Gastrocnemius medialis (tissue), 4 donors: ENCODE results near the gene ZNF750. TPM values are rescaled to one million over a fixed set of nuclear protein-coding genes. Genes with fewer than 3 reads are reported as not detected.

ENCODE experiments used
- ATAC-seq, 2 donors: fragments of 150-250 bp; one replicate each; pipeline ENCODE4 v1.9.1; 2016
- DNase-seq, 2 donors: peaks; one replicate each; pipeline ENCODE4 v3.0.0-alpha.2; 2019
- H3K27ac ChIP-seq, 4 donors: fragments of 200-600 bp; sonication (generic); 1 replicate in 1 of 4; 2 replicates in 3 of 4; pipeline ENCODE4 v1.5.1; 2016 to 2018; ENCODE audit warnings: mild to moderate bottlenecking in 2 of 4, moderate library complexity in 1 of 4
- H3K27me3 ChIP-seq, 3 donors: fragments of 200-600 bp; sonication (generic) in 2 of 3; 1 replicate in 1 of 3; 2 replicates in 2 of 3; pipeline versions ENCODE4 v1.5.1 to v1.6.0; 2016 to 2019; ENCODE audit warnings: mild to moderate bottlenecking in 1 of 3, moderate library complexity in 1 of 3
- H3K36me3 ChIP-seq, 2 donors: fragments of 200-600 bp; sonication (generic) in 1 of 2; one replicate each; pipeline ENCODE4 v1.5.1; 2017 to 2018
- H3K4me1 ChIP-seq, 2 donors: fragments of 200-600 bp; sonication (generic) in 1 of 2; one replicate each; pipeline ENCODE4 v1.5.1; 2016 to 2017; ENCODE audit warnings: mild to moderate bottlenecking in 2 of 2
- H3K4me3 ChIP-seq, 4 donors: fragments of 200-600 bp; sonication (generic) in 3 of 4; 1 replicate in 1 of 4; 2 replicates in 3 of 4; pipeline ENCODE4 v1.5.1; 2016 to 2019; ENCODE audit warnings: mild to moderate bottlenecking in 2 of 4
- H3K9me3 ChIP-seq, 3 donors: fragments of 200-600 bp; sonication (generic) in 2 of 3; 1 replicate in 1 of 3; 2 replicates in 2 of 3; pipeline ENCODE4 v1.5.1; 2016 to 2019
- POLR2A ChIP-seq, 2 donors: fragments of 450-650 bp; IDR thresholded peaks; one replicate each; pipeline ENCODE4 v1.6.1; 2017; ENCODE audit warnings: antibody characterized with exemption in 2 of 2, mild to moderate bottlenecking in 2 of 2, moderate library complexity in 2 of 2
- in situ Hi-C, 4 donors: fragments of 200-750 bp; cut with MboI; loops; one replicate each; pipeline versions ENCODE4 v1.15.0 to v1.8.0; 2017; ENCODE audit warnings: low sequenced_read_pairs in 4 of 4
- intact Hi-C: fragments of 100-400 bp; cut with DNase I; formaldehyde crosslinking; loops from one replicate; pipeline ENCODE4 v1.15.1; 2023; ENCODE audit warnings: low total_unique reads
- total RNA-seq, 4 donors: library from RNA; depleted of rRNA; stranded (reverse); fragments of >200 nt; gene quantifications; one replicate each; pipeline versions ENCODE4 v1.1.0 to v1.2.3, GENCODE V29; 2016
- TF ChIP-seq, protein P1 (sequence below), 5 experiments: fragments of 450-650 bp in 3 of 5; fragments of 200-600 bp in 2 of 5; sonication (generic) in 2 of 5; IDR thresholded peaks in 4 of 5; conservative IDR thresholded peaks in 1 of 5; 1 replicate in 4 of 5; 2 replicates in 1 of 5; pipeline ENCODE4 v1.5.1; 2016 to 2019; ENCODE audit warnings: antibody characterized with exemption in 5 of 5, mild to moderate bottlenecking in 3 of 5, moderate library complexity in 3 of 5

ZNF750 gene
- total RNA-seq, 4 donors from 2014 or later = 2.5 to 17.8 (median 11.7) TPM

DNA sequence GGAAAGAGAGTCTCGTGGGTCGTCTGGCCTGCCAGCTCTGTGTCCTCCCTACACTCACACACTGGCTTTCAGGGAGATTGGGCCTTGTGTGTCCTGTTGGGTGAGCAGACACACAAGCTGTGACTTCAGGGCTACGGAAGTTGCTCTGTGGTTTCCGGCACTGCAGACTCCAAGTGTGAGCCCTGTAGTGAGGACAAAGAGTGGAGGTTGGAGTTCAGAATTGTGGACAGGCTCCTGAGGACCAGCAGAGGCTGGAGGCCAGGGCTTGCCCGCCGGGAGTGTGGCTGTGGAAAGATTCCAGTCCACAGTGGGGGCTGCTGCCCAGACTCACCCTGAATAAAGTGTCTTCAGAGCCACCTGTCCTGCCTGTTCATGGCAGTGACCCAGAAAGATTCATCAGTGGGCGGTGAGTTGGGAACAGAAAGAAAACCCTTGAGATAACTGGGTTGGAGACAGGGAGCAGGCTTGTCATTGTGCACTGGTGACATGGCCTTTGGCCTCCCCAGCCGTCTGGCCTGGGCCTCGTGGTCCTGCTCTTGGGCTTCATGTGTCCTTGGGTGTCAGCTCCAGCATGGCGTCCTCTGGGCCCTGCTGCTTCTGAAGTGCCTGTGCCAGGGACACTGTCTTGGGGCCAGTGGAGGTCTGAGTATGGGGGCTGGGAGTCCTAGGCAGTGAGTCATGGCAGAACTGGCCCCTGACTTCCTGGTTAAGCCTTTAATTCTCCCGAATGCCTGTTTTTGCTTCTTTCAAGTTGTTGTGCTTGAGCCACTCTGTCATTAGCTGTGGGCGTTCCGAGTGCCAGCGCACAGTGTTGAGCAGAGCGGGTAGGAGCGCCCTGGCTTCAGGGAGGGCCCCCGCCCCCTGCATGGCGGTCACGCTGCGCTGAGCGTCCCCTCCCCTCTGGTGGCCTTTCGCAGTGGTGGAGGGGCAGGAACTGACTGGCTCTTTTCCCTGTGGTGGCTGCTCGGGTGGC is 19.9 kb upstream of the ZNF750 start:
- in situ Hi-C loops = loop anchor here in 1 of 4 donors (5.0 kb wide), 1 partner anchor 43 kb away; no protein-coding TSS in a partner anchor
- DNase-seq (peak in 1 of 2 donors; percentile 60), ATAC-seq (peak in 1 of 2 donors; percentile 47)
- H3K27ac ChIP-seq = peak overlapping the region; percentile 37 to 70 (median 56)
- TF ChIP-seq, protein P1, sequence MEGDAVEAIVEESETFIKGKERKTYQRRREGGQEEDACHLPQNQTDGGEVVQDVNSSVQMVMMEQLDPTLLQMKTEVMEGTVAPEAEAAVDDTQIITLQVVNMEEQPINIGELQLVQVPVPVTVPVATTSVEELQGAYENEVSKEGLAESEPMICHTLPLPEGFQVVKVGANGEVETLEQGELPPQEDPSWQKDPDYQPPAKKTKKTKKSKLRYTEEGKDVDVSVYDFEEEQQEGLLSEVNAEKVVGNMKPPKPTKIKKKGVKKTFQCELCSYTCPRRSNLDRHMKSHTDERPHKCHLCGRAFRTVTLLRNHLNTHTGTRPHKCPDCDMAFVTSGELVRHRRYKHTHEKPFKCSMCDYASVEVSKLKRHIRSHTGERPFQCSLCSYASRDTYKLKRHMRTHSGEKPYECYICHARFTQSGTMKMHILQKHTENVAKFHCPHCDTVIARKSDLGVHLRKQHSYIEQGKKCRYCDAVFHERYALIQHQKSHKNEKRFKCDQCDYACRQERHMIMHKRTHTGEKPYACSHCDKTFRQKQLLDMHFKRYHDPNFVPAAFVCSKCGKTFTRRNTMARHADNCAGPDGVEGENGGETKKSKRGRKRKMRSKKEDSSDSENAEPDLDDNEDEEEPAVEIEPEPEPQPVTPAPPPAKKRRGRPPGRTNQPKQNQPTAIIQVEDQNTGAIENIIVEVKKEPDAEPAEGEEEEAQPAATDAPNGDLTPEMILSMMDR (IDR thresholded peaks at IDR 0.05 in 4 of 5, conservative IDR thresholded peaks at IDR 0.05 in 1 of 5) = no peak
- peak in 1 of 2 donors; percentile 9 for TF ChIP-seq POLR2A (IDR thresholded peaks at IDR 0.05)
- H3K9me3 ChIP-seq = no peaks in the 10 kb centered on the region
- H3K4me3 ChIP-seq = no peak overlapping the region
- intact Hi-C loops = no loop called here
- peaks cover 17 to 28% of the 10 kb centered on the region in 2 donors for H3K4me1 ChIP-seq
- H3K27me3 ChIP-seq = no peaks in the 10 kb centered on the region
- no peaks in the 10 kb centered on the region for H3K36me3 ChIP-seq

DNA sequence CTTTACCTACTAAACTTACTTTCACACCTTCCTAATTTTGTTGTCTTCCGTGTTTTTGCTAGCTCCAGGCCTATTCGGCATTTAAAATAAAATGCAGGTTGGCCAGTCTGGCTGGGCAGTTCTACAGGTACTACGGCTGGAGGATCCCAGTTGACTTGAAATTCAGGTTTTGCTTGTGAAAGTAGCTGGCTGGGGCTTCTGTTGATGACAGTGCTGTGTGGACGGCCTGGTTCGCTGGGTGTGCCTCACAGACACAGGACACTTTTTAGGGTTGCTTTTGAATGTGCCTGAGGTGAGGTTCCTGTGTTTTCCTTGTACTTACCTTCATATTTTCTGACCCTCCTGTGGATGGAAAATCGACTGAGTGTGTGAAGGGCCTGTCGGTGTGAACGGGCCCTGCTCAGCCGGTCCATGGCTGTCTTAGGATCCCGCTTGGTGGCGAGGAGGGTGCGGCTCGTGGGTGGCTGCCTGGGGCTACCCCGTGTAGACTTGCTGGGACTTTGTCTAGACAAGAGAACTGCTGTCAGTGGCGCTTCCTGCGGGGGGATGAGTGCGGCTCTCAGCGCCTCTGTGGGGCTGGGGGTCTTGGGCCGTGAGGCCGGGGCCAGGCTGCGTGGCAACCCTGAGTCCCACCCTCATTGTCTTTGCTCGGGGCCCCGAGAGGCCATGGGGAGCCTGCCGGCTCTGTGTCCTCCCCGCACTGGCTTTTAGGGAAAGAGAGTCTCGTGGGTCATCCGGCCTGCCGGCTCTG is 18.7 kb upstream of the ZNF750 start:
- no peaks in the 10 kb centered on the region for H3K9me3 ChIP-seq
- no peak for DNase-seq
- no peak for TF ChIP-seq POLR2A (IDR thresholded peaks at IDR 0.05)
- TF ChIP-seq, protein P1 (IDR thresholded peaks at IDR 0.05 in 4 of 5, conservative IDR thresholded peaks at IDR 0.05 in 1 of 5) = no peak
- in situ Hi-C loops (loop anchor here in 1 of 4 donors (5.0 kb wide), 1 partner anchor 44 kb away; no protein-coding TSS in a partner anchor), intact Hi-C loops (no loop called here)
- H3K4me1 ChIP-seq = peaks cover 6 to 16% of the 10 kb centered on the region in 2 donors
- H3K4me3 ChIP-seq = no peak overlapping the region
- H3K27ac ChIP-seq = peak overlapping the region in 2 of 4 donors; percentile 48 to 64
- ATAC-seq = no peak
- H3K36me3 ChIP-seq = no peaks in the 10 kb centered on the region
- no peaks in the 10 kb centered on the region for H3K27me3 ChIP-seq

DNA sequence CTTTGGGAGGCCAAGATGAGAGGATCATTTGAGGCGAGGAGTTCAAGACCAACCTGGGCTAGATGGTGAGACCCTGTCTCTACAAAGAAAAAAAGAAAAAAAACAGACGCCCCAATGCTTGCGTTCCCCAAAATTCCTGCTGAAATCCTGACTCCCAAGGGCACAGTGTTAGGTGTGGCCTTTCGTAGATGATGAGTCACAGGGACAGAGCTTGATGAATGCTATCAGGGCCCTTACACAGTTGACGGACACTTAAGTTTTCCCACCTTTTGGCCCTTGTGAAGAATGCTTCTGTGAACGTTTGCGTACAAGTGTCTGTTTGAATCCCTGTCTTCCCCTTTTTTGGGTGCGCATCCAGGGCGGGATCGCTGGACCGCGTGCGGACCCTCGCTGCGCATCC is 16.5 kb upstream of the ZNF750 start:
- H3K9me3 ChIP-seq = no peaks in the 10 kb centered on the region
- TF ChIP-seq, protein P1 (IDR thresholded peaks at IDR 0.05 in 4 of 5, conservative IDR thresholded peaks at IDR 0.05 in 1 of 5) = no peak
- TF ChIP-seq POLR2A (IDR thresholded peaks at IDR 0.05) = no peak
- H3K4me3 ChIP-seq = no peak overlapping the region
- ATAC-seq = no peak
- in situ Hi-C loops (loop anchor here in 1 of 4 donors (5.0 kb wide), 1 partner anchor 46 kb away; no protein-coding TSS in a partner anchor), intact Hi-C loops (no loop called here)
- H3K36me3 ChIP-seq = no peaks in the 10 kb centered on the region
- DNase-seq = no peak
- H3K27ac ChIP-seq = no peak overlapping the region
- H3K27me3 ChIP-seq = no peaks in the 10 kb centered on the region
- H3K4me1 ChIP-seq = peaks cover 6 to 13% of the 10 kb centered on the region in 2 donors

DNA sequence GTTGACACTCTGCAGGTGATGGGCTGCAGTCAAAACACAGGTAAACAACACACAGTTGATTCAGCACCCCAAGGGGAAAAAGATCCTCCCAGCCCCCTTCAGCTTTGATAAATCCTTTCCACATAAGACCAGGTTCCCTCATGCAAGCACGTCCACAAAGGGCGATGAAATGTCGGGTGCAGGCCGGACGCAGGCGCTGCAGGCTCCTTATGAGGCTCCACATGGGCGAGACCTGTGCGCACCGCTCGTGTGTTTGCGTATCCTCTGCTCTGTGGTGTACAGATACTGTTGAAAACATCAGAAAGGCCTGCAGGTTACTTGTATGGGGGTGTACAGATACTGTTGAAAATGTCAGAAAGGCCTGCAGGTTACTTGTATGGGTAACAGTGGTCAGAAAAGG is 14.4 kb upstream of the ZNF750 start:
- Histone ChIP-seq H3K4me1 (peaks cover under 1% of the 10 kb centered on the region in 2 donors), H3K27ac (no peak overlapping the region), H3K27me3 (no peaks in the 10 kb centered on the region), H3K36me3 (no peaks in the 10 kb centered on the region), H3K4me3 (no peak overlapping the region), H3K9me3 (no peaks in the 10 kb centered on the region)
- intact Hi-C loops = no loop called here
- in situ Hi-C loops = no loop called here
- ATAC-seq = no peak
- no peak for DNase-seq
- no peak for TF ChIP-seq POLR2A (IDR thresholded peaks at IDR 0.05)
- TF ChIP-seq, protein P1 (IDR thresholded peaks at IDR 0.05 in 4 of 5, conservative IDR thresholded peaks at IDR 0.05 in 1 of 5) = no peak
